LNCAP (cell line): ENCODE results near the gene ITPRIP.

Experiments used
- CTCF ChIP-seq: fragments of 450-650 bp; IDR thresholded peaks from 2 replicates; pipeline ENCODE4 v1.5.1; 2017; ENCODE audit warnings: mild to moderate bottlenecking

Gene ITPRIP

GRCh38 chr10:104308439-104308903 lies 29.8 kb downstream of the ITPRIP start:
- no peak for TF ChIP-seq CTCF

DNA sequence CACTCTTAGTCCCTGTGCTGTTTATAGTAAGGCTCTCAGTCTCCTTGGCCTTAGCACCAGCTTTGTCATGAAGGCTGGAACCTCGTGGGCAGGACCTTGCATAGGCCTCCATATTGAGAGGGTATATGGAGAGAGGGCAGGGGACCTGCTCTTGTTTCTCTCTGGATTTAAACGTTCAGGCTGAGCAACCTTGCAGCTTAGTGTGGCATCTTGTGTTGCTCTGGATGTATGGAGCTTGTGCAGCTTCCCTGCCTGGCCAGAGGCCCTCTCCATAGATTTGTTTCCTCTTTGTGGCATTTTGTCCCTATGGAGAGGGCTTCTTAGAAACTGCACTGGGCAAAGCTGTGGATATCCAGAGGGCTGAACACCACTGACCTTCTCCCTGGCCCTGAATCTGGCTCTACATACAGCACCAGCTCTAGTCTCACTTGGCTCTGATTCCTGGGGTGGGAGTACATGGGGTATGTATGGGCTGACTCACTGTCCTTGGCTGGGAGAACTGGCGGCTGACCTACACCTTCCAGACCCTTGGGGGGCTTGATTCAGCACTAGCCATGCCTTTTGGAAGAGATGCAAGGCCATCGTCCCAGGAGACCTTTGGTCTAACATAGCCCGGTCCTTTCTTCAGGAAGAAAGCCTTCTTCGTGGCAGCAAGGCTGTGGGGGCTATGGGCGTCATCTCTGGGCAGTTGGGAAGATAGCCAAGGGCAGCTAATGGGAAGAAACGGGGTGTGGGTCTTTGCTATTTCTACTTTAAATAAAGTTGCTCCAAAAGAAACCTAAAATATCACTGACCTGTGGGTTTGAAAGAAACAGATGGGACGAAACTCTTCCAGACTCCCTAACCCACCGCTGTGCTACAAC lies 30.5 kb downstream of the ITPRIP start:
- TF ChIP-seq CTCF, result no peak

- no peak for TF ChIP-seq CTCF
Measured at GRCh38 chr10:104306897-104307296, 31.4 kb downstream of the ITPRIP start.

GRCh38 chr10:104304927-104305326 lies 33.3 kb downstream of the ITPRIP start:
- no peak for TF ChIP-seq CTCF

GRCh38 chr10:104304356-104304745 lies 33.9 kb downstream of the ITPRIP start:
- TF ChIP-seq CTCF, result no peak

DNA sequence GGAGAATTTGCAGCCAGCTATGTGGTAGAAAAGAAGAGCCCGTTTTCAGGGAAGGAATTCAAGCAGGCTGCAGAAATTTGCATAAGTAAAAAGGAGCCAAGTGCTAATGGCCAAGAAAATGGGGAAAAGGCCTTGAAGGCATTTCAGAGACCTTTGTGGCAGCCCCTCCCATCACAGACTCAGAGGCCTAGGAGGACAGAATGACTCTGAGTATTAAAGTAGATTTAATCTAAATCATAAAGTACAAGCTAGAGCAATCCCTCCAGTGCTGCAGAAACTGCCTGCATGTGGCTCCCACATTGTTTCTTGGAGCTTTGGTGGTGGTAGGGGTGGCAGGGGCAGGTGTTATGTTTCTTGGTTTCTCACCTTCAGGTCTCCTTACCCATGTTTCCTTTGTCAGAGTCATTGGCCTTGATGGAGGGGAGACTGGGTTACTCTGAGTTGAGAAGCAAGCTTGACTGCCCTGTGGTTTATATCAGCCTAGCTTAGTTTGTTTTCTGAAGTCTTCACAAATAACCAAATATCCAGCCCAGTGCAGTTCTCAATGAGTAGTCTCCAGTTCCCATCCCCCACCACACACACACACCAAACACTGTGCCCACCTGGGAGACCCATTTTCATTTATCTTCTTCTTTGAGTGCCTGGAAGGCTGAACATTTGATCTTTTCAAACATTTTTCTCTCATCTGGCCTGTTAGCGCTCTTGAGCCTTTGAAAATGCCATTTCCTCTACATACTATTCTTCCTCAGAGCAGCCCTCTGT lies 34.5 kb downstream of the ITPRIP start:
- no peak for TF ChIP-seq CTCF

DNA sequence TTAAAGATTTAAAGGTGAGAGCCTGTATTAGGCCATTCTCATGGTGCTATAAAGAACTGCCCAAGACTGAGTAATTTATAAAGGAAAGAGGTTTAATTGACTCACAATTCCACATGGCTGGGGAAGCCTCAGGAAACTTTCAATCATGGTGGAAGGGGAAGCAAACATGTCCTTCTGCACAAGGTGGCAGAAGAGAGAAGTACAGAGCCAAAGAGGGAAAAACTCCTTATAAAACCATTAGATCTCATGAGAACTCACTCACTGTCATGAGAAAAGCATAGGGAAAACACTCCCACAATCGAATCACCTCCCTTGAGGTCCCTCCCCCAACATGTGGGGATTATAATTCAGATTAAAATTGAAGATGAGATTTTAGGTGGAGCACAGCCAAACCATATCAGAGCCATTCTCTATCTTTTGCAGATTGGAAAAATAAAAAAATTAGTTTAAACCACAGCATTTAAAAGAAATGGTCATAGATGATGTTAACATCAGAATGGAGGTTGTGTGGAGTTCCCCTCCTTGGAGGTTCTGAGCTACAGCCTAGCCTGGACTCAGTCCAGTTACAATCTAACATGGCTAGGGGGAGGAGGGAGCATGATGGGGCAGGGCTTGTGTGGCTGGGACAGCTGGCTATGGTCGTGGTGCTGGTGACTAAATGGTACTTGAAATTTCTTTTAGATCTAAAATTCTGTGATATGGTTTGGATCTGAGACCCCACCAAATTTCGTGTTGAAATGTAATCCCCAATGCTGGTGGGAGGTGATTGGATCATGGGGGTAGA lies 36.2 kb downstream of the ITPRIP start:
- TF ChIP-seq CTCF, result no peak
